HCT116 (cell line): ENCODE results near the gene GRIK4.

Experiments used
- POLR2A ChIP-seq: IDR thresholded peaks from 2 replicates; pipeline ENCODE4 v1.7.0; 2011; ENCODE audit warnings: borderline replicate concordance; ENCODE audit not compliant: insufficient read depth, insufficient read length; ENCODE audit errors: extremely low read depth
- SRF ChIP-seq: IDR thresholded peaks from 2 replicates; pipeline ENCODE4 v1.6.1; 2012; ENCODE audit warnings: low read depth
- ZNF274 ChIP-seq: fragments of 200-500 bp; sonication (Bioruptor generic); IDR thresholded peaks from 2 replicates; pipeline ENCODE4 v1.6.1; 2014; ENCODE audit warnings: mild to moderate bottlenecking, low read depth, low read length, inconsistent platforms
- TF ChIP-seq, protein P1 (sequence below), 3 experiments: fragments of 200-600 bp in 1 of 3; sonication (generic) in 1 of 3; IDR thresholded peaks in 2 of 3; conservative IDR thresholded peaks in 1 of 3; 2 replicates each; pipeline ENCODE4 v1.5.1; 2012 to 2017; ENCODE audit warnings: low read depth in 2 of 3, low read length in 2 of 3, antibody characterized with exemption in 1 of 3, borderline replicate concordance in 1 of 3, control low read depth in 1 of 3, mild to moderate bottlenecking in 1 of 3, mixed read lengths in 1 of 3, mixed run types in 1 of 3, moderate library complexity in 1 of 3; ENCODE audit not compliant: insufficient read depth in 1 of 3
- TF ChIP-seq, protein P2 (sequence below): IDR thresholded peaks from 2 replicates; pipeline ENCODE4 v1.6.1; 2012
- TF ChIP-seq, protein P3 (sequence below): IDR thresholded peaks from 2 replicates; pipeline ENCODE4 v1.6.1; 2012; ENCODE audit warnings: low read depth

DNA sequence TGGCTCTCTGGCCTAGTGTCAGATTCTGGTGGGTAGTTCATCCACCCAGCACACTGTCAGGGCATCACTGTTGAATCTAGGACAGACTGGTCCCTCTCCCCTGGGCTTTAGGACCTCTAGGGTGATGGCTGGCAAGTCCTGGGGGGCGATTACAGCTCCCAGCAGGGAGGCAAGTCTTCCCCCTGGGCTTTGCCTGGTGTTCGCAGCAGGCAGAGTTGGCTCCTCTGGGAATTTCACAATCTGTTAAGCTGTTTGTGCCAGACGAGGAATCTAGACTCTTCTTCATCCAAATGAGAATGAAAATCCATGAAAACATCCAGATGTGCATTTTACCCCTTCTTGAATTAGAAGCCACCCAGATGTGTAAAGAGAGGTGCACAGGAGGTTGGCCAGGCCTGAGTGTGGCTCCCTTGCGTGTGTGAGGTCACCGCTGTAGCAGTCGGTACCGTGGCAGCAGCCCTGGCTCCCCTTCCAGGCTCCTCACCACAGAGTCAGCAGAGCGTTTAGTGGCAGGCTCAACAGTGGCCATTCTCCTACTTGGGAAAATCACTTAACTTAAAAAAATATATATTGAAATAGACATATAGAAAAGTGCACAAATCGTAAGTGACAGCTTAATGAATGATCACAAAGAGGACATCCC is 412.4 kb downstream of the GRIK4 start:
- TF ChIP-seq, protein P1, sequence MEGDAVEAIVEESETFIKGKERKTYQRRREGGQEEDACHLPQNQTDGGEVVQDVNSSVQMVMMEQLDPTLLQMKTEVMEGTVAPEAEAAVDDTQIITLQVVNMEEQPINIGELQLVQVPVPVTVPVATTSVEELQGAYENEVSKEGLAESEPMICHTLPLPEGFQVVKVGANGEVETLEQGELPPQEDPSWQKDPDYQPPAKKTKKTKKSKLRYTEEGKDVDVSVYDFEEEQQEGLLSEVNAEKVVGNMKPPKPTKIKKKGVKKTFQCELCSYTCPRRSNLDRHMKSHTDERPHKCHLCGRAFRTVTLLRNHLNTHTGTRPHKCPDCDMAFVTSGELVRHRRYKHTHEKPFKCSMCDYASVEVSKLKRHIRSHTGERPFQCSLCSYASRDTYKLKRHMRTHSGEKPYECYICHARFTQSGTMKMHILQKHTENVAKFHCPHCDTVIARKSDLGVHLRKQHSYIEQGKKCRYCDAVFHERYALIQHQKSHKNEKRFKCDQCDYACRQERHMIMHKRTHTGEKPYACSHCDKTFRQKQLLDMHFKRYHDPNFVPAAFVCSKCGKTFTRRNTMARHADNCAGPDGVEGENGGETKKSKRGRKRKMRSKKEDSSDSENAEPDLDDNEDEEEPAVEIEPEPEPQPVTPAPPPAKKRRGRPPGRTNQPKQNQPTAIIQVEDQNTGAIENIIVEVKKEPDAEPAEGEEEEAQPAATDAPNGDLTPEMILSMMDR (IDR thresholded peaks at IDR 0.05 in 2 of 3, conservative IDR thresholded peaks at IDR 0.05 in 1 of 3; ENCODE audit: borderline replicate concordance in 1 of 3, insufficient read depth in 1 of 3, low read depth in 2 of 3, low read length in 2 of 3) = no peak
- TF ChIP-seq, protein P2, sequence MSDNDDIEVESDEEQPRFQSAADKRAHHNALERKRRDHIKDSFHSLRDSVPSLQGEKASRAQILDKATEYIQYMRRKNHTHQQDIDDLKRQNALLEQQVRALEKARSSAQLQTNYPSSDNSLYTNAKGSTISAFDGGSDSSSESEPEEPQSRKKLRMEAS = no peak
- TF ChIP-seq ZNF274 = no peak
- TF ChIP-seq, protein P3, sequence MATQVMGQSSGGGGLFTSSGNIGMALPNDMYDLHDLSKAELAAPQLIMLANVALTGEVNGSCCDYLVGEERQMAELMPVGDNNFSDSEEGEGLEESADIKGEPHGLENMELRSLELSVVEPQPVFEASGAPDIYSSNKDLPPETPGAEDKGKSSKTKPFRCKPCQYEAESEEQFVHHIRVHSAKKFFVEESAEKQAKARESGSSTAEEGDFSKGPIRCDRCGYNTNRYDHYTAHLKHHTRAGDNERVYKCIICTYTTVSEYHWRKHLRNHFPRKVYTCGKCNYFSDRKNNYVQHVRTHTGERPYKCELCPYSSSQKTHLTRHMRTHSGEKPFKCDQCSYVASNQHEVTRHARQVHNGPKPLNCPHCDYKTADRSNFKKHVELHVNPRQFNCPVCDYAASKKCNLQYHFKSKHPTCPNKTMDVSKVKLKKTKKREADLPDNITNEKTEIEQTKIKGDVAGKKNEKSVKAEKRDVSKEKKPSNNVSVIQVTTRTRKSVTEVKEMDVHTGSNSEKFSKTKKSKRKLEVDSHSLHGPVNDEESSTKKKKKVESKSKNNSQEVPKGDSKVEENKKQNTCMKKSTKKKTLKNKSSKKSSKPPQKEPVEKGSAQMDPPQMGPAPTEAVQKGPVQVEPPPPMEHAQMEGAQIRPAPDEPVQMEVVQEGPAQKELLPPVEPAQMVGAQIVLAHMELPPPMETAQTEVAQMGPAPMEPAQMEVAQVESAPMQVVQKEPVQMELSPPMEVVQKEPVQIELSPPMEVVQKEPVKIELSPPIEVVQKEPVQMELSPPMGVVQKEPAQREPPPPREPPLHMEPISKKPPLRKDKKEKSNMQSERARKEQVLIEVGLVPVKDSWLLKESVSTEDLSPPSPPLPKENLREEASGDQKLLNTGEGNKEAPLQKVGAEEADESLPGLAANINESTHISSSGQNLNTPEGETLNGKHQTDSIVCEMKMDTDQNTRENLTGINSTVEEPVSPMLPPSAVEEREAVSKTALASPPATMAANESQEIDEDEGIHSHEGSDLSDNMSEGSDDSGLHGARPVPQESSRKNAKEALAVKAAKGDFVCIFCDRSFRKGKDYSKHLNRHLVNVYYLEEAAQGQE = no peak
- TF ChIP-seq POLR2A = no peak
- no peak for TF ChIP-seq SRF
